HG03280 (cell line): ENCODE measurements around the gene WDR11.

Experiments used
- ATAC-seq: cut with Tn5 transposase; IDR thresholded peaks from one replicate; pipeline ENCODE4 v1.9.1; 2021; ENCODE audit warnings: mild to moderate bottlenecking, moderate library complexity; ENCODE audit not compliant: unreplicated experiment

WDR11 gene

GRCh38 chr10:120945182-120945581, 94.0 kb downstream of the WDR11 start:
- no peak for ATAC-seq

- no peak for ATAC-seq
These were observed 94.7 kb downstream of the WDR11 start for GRCh38 chr10:120945801-120946302.

GRCh38 chr10:120946497-120946896, 95.3 kb downstream of the WDR11 start:
- ATAC-seq: no peak

GRCh38 chr10:120948889-120949608, 97.9 kb downstream of the WDR11 start:
- peak; percentile 85 for ATAC-seq

- no peak for ATAC-seq
These were observed 98.5 kb downstream of the WDR11 start for GRCh38 chr10:120949609-120950031.

GRCh38 chr10:120950051-120950561, 98.9 kb downstream of the WDR11 start:
- no peak for ATAC-seq

GRCh38 chr10:120951288-120951687, 100.1 kb downstream of the WDR11 start:
- no peak for ATAC-seq

GRCh38 chr10:120953897-120954296, 102.7 kb downstream of the WDR11 start:
- ATAC-seq: no peak
